HepG2 (cell line): ENCODE data around the gene SLC25A23. TPM values are rescaled to one million over a fixed set of nuclear protein-coding genes. Genes with fewer than 3 reads are reported as not detected.

Experiments
- AHDC1 ChIP-seq: sonication (generic); formaldehyde crosslinking; IDR thresholded peaks from 2 replicates; pipeline ENCODE4 v1.5.1; 2020; ENCODE audit warnings: mild to moderate bottlenecking, missing genetic modification reagents, borderline replicate concordance
- AHR ChIP-seq: IDR thresholded peaks from 2 replicates; pipeline ENCODE4 v1.6.1; 2018; ENCODE audit warnings: missing genetic modification reagents, missing compliant biosample characterization
- CEBPZ ChIP-seq: IDR thresholded peaks from 2 replicates; pipeline ENCODE4 v1.6.1; 2012; ENCODE audit warnings: low read length, improper control_type of control experiment
- HOXA3 ChIP-seq: sonication (generic); formaldehyde crosslinking; IDR thresholded peaks from 2 replicates; pipeline ENCODE4 v1.5.0; 2020; ENCODE audit warnings: missing genetic modification reagents
- IRF1 ChIP-seq: sonication (generic); formaldehyde crosslinking; IDR thresholded peaks from 2 replicates; pipeline ENCODE4 v1.4.0; 2020; ENCODE audit warnings: low read depth, mild to moderate bottlenecking, missing genetic modification reagents
- MNT ChIP-seq: fragments of 450-650 bp; IDR thresholded peaks from 2 replicates; pipeline ENCODE4 v1.6.1; 2016
- MYC ChIP-seq: sonication (generic); formaldehyde crosslinking; IDR thresholded peaks from 2 replicates; pipeline ENCODE4 v1.9.0; 2021; ENCODE audit warnings: missing genetic modification reagents, borderline replicate concordance
- NFE2L2 ChIP-seq: fragments of 150-350 bp; IDR thresholded peaks from 2 replicates; pipeline ENCODE4 v1.6.1; 2014; ENCODE audit warnings: low read length
- PHF21A ChIP-seq: sonication (generic); formaldehyde crosslinking; IDR thresholded peaks from 2 replicates; pipeline ENCODE4 v1.5.0; 2020; ENCODE audit warnings: mild to moderate bottlenecking, missing genetic modification reagents
- PRPF4 ChIP-seq: fragments of 200-400 bp; formaldehyde crosslinking; IDR thresholded peaks from 2 replicates; pipeline ENCODE4 v1.6.1; 2016; ENCODE audit warnings: low read length, low read depth; ENCODE audit not compliant: poor library complexity, severe bottlenecking
- ZBTB42 ChIP-seq: sonication (generic); formaldehyde crosslinking; IDR thresholded peaks from 2 replicates; pipeline ENCODE4 v1.5.0; 2020; ENCODE audit warnings: mild to moderate bottlenecking, missing genetic modification reagents
- ZBTB46 ChIP-seq: sonication (generic); formaldehyde crosslinking; IDR thresholded peaks from 2 replicates; pipeline ENCODE4 v1.4.0; 2020; ENCODE audit warnings: mild to moderate bottlenecking, missing genetic modification reagents, borderline replicate concordance
- ZFY ChIP-seq: sonication (generic); formaldehyde crosslinking; IDR thresholded peaks from 2 replicates; pipeline ENCODE4 v1.4.0; 2020; ENCODE audit warnings: missing genetic modification reagents
- ZNF33B ChIP-seq: sonication (generic); formaldehyde crosslinking; IDR thresholded peaks from 2 replicates; pipeline ENCODE4 v1.5.1; 2020; ENCODE audit warnings: mild to moderate bottlenecking, missing genetic modification reagents
- ZNF501 ChIP-seq: sonication (generic); formaldehyde crosslinking; IDR thresholded peaks from 2 replicates; pipeline ENCODE4 v1.5.1; 2020; ENCODE audit warnings: mild to moderate bottlenecking, moderate library complexity, missing genetic modification reagents
- polyA plus RNA-seq, 8 experiments: library from polyadenylated mRNA; depleted of rRNA in 3 of 8; stranded (reverse) in 7 of 8; unstranded in 1 of 8; fragments of >200 nt; fragmentation: Illumina TruSeq in 4 of 8; extraction: Trizol in 4 of 8; gene quantifications; 2 replicates each; pipeline versions ENCODE4 v1.2.1 to v1.2.3, GENCODE V29; 2011 to 2016; ENCODE audit warnings: low read depth in 4 of 8, missing spikeins in 1 of 8, mixed read lengths in 1 of 8; ENCODE audit not compliant: insufficient read depth in 1 of 8
- total RNA-seq, 5 experiments: library from RNA; depleted of rRNA; stranded (reverse); fragments of >200 nt; fragmentation: Illumina TruSeq; extraction: Trizol; gene quantifications; 2 replicates each; pipeline ENCODE4 v1.2.3, GENCODE V29; 2016; ENCODE audit warnings: low read depth in 1 of 5

Gene SLC25A23
- total and polyA plus RNA-seq, 2 of the 13 experiments (the other 11 are each of a cell fraction or from before 2014, with no cell fraction given): 12.4 to 15.2 TPM

GRCh38 chr19:6424939-6425731 lies 34.5 kb downstream of the SLC25A23 start (continued):
- TF ChIP-seq ZNF33B (CRISPR knock-in tag) (peak; percentile 64; the same call in 1 of the 2 replicates), PRPF4 (peak; percentile 95), AHR (CRISPR knock-in tag) (0 out of 2 replicates have a peak, but pooled peaks have one; percentile 37), AHDC1 (CRISPR knock-in tag) (no peak), MNT (peak; percentile 69), ZNF501 (CRISPR knock-in tag) (0 out of 2 replicates have a peak, but pooled peaks have one; percentile 41), IRF1 (CRISPR knock-in tag) (peak; percentile 47; the same call in 1 of the 2 replicates), ZBTB42 (no peak), HOXA3 (CRISPR knock-in tag) (peak; percentile 73), CEBPZ (peak; percentile 97), PHF21A (CRISPR knock-in tag) (peak; percentile 83), NFE2L2 (no peak), ZBTB46 (CRISPR knock-in tag) (no peak), MYC (peak; percentile 60; the same call in 1 of the 2 replicates), ZFY (CRISPR knock-in tag) (peak; percentile 73)
